Mammary epithelial cell (primary cell): ENCODE measurements around the gene SH2D7.

Source experiments
- CTCF ChIP-seq, 2 donors: IDR thresholded peaks in 1 of 2; conservative IDR thresholded peaks in 1 of 2; 2 replicates each; pipeline ENCODE4 v1.5.1; 2011 to 2012; ENCODE audit warnings: inconsistent platforms in 2 of 2, low read length in 2 of 2, mild to moderate bottlenecking in 2 of 2, control low read depth in 1 of 2, low read depth in 1 of 2; ENCODE audit not compliant: insufficient read depth in 1 of 2; ENCODE audit errors: extremely low read depth in 1 of 2
- EZH2 ChIP-seq: IDR thresholded peaks from 2 replicates; pipeline ENCODE4 v1.6.1; 2012; ENCODE audit warnings: low read length, inconsistent platforms, borderline replicate concordance

GRCh38 chr15:78045189-78045588 is 47.2 kb upstream of the SH2D7 start:
- TF ChIP-seq EZH2 = no peak
- no peak for TF ChIP-seq CTCF (conservative IDR thresholded peaks at IDR 0.05 in 1 of 2, IDR thresholded peaks at IDR 0.05 in 1 of 2; ENCODE audit: extremely low read depth in 1 of 2, insufficient read depth in 1 of 2, low read depth in 1 of 2, low read length in 2 of 2)
